GM12865 (cell line): ENCODE measurements around the gene TDRD7.

ENCODE experiments used
- DNase-seq: peaks from one replicate; pipeline ENCODE4 v3.0.0; 2010; ENCODE audit warnings: low read depth
- H3K4me3 ChIP-seq: 2 replicates; pipeline ENCODE4 v1.5.1; 2011; ENCODE audit warnings: mild to moderate bottlenecking, low read depth, low read length, control low read depth
- TF ChIP-seq, protein P1 (sequence below): IDR thresholded peaks from 2 replicates; pipeline ENCODE4 v1.5.1; 2011; ENCODE audit warnings: low read length, control low read depth, low read depth, inconsistent platforms; ENCODE audit not compliant: insufficient read depth; ENCODE audit errors: missing control alignments

The TDRD7 gene

DNA sequence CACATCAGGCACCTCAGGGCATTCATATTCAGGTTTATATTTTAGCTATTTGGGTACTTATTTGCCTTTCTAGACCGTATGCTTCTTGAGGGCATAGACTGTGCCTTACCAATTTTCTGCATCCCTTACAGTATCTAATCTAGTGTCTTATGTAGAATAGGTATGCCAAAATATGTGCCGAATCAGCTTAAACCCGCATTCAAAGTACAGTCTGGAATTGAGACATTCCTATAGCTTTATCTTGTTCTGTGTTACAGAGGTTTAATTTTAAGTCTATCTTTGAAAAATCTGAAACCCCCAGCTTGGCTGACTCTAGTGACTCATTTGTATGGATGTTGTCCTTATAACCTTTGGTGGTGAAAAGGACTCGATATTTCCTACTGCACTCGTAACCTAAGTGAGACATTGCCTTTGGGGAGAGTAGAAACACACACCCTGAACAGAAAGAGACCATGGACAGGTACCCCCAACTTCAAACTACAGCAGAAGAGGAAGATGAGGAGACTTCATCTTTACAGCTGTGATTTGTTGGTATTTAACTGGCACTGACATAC, 62.6 kb downstream of the TDRD7 start:
- no peak for DNase-seq
- TF ChIP-seq, protein P1, sequence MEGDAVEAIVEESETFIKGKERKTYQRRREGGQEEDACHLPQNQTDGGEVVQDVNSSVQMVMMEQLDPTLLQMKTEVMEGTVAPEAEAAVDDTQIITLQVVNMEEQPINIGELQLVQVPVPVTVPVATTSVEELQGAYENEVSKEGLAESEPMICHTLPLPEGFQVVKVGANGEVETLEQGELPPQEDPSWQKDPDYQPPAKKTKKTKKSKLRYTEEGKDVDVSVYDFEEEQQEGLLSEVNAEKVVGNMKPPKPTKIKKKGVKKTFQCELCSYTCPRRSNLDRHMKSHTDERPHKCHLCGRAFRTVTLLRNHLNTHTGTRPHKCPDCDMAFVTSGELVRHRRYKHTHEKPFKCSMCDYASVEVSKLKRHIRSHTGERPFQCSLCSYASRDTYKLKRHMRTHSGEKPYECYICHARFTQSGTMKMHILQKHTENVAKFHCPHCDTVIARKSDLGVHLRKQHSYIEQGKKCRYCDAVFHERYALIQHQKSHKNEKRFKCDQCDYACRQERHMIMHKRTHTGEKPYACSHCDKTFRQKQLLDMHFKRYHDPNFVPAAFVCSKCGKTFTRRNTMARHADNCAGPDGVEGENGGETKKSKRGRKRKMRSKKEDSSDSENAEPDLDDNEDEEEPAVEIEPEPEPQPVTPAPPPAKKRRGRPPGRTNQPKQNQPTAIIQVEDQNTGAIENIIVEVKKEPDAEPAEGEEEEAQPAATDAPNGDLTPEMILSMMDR, result no peak
- no peak overlapping the region for H3K4me3 ChIP-seq

DNA sequence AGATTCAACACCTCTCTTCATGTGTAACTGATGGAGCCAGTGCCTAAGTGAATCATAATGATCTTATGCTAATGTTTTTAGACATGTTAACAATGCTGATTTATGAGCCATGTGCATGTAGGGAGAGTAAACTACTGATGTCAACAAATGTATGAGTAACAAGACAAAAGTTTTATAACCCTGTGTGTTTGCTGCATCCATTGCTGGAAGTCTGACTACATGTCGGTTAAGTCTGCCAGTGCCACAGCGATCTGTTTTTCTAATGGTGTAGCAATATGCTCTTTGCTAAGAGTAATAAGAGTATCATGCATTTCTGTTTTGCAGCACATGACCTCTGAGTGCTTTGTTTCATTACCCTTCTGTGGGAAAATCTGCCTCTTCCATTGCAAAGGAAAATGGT, 63.2 kb downstream of the TDRD7 start:
- TF ChIP-seq, protein P1, result no peak
- H3K4me3 ChIP-seq, result no peak overlapping the region
- no peak for DNase-seq

DNA sequence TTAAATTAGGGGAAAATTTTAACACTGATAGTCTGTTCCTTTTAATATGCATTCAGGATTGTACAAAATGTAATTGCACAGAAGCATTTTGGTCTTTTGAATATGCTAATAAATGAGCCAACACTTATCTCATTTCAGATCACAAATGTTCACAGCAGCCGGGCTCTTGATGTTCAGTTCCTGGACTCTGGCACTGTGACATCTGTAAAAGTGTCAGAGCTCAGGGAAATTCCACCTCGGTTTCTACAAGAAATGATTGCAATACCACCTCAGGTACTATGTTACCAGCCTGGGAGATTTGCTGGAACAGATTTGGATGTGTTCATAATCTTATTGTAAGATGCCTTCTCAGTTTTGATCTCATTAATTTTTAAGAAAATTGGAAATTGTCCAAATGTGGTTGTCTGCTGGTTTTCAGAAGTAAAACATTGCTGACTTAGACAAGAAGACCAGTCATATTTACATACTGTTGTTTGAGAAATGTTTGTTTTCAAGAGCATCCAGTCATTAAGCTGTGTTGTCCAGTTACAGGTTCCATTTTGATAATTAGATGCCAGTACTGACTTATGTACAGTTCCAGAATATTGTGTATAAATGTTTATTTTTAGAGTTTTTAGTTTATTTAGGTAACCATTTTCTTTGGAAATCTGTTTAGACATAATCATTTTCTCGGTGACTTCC, 66.5 kb downstream of the TDRD7 start:
- no peak overlapping the region for H3K4me3 ChIP-seq
- DNase-seq, result no peak
- TF ChIP-seq, protein P1, result no peak

DNA sequence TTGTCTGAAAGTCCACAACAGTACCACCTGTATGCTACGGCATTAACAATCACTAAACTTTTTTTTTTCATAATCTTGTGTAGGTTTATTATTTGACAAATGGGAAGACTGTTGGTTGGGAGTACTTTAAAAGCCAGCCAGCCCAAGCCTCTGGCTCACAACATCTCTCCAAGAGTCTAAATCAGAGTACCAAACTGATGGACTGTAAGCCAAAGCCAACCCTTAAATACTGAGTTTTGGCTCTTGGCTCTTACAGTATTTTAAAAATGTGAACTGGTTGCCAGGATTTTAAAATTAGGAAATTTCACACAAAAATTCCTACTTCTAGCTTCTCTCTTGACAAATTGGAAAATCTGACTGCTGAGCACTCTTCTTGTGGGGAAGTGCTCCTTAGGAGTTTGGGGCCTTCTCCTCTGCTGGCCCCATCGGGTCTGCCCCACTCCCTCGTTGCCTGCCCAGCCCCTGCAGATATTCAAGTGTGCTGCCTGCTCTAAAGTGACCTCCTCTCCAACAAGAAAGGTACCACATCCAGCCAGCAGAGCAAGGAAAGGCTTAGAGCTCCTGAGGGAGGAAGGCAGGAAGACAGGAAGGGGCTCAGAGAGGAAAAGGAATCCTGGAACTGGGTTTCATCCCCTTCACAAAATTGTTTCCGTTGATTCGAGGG, 67.7 kb downstream of the TDRD7 start:
- TF ChIP-seq, protein P1, result no peak
- H3K4me3 ChIP-seq, result no peak overlapping the region
- DNase-seq, result no peak

DNA sequence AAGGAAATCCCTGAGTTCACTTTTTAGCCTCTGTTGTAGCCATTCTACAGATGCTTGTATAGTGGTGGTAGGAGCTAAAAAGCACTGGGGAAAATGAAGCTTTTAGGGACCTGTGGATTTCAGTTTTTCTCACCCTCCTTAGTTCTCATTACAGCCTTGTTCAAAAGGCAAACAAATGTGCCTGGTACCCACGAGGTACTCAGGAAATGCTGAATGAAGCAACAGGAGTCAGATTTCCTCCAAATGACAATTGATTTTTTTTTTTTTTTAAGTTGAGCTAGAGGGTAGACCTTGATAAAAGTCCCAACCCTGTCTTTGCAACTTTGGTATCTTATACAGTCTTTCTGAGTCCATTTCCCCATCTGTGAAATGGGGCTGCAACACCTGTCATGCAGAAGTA, 68.3 kb downstream of the TDRD7 start:
- no peak for DNase-seq
- TF ChIP-seq, protein P1, result no peak
- no peak overlapping the region for H3K4me3 ChIP-seq

DNA sequence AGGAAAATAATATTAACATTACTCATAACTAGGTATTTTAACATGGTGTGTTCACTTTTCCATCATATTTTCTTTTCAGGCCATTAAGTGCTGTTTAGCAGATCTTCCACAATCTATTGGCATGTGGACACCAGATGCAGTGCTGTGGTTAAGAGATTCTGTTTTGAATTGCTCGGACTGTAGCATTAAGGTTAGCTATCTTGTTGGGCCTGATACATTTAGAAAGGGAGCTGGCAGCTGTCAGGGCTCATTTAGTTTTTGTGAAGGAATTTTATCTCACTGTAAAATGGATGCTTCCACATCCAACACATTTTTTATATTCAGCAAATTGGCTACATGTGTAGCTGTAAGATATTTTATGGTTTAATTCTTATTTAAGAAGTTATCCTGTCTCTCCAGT, 68.9 kb downstream of the TDRD7 start:
- DNase-seq, result no peak
- TF ChIP-seq, protein P1, result no peak
- no peak overlapping the region for H3K4me3 ChIP-seq
